Fibroblast of lung (primary cell): ENCODE results near the gene TVP23A. TPM values are rescaled to one million over a fixed set of nuclear protein-coding genes. Genes with fewer than 3 reads are reported as not detected.

Source experiments
- DNase-seq, 2 donors: peaks; one replicate each; pipeline versions ENCODE4 v3.0.0 to v3.0.0-alpha.2; 2010; ENCODE audit warnings: low read depth in 2 of 2
- H2AFZ ChIP-seq: 2 replicates; pipeline ENCODE4 v1.5.1; 2012; ENCODE audit warnings: low read length, control low read depth, inconsistent platforms
- H3K27ac ChIP-seq: 2 replicates; pipeline ENCODE4 v1.5.1; 2011; ENCODE audit warnings: low read length, control low read depth; ENCODE audit not compliant: insufficient read depth
- H3K27me3 ChIP-seq: 2 replicates; pipeline ENCODE4 v1.5.1; 2011; ENCODE audit warnings: mild to moderate bottlenecking, low read length; ENCODE audit not compliant: control insufficient read depth, insufficient read depth
- H3K36me3 ChIP-seq: 2 replicates; pipeline ENCODE4 v1.5.1; 2011; ENCODE audit warnings: low read length; ENCODE audit not compliant: control insufficient read depth, insufficient read depth
- H3K4me1 ChIP-seq: 2 replicates; pipeline ENCODE4 v1.5.1; 2011; ENCODE audit warnings: low read length; ENCODE audit not compliant: control insufficient read depth, insufficient read depth; ENCODE audit errors: extremely low read depth
- H3K4me2 ChIP-seq: 2 replicates; pipeline ENCODE4 v1.5.1; 2011; ENCODE audit warnings: low read length, control low read depth; ENCODE audit not compliant: insufficient read depth; ENCODE audit errors: extremely low read depth
- H3K4me3 ChIP-seq, 4 experiments: fragments of 200-600 bp in 1 of 4; sonication (generic) in 1 of 4; replicated peaks in 1 of 4; 2 replicates each; pipeline ENCODE4 v1.5.1; 2011 to 2016; ENCODE audit warnings: low read length in 4 of 4, low read depth in 3 of 4, mild to moderate bottlenecking in 3 of 4, control low read depth in 2 of 4, inconsistent platforms in 1 of 4, mixed read lengths in 1 of 4; ENCODE audit not compliant: insufficient read depth in 1 of 4; ENCODE audit errors: control extremely low read depth in 1 of 4
- H3K79me2 ChIP-seq: 2 replicates; pipeline ENCODE4 v1.5.1; 2012; ENCODE audit warnings: mild to moderate bottlenecking, low read length, inconsistent platforms; ENCODE audit not compliant: control insufficient read depth, insufficient read depth
- H3K9ac ChIP-seq: 2 replicates; pipeline ENCODE4 v1.5.1; 2011; ENCODE audit warnings: mild to moderate bottlenecking, low read length, control low read depth; ENCODE audit not compliant: insufficient read depth
- H3K9me3 ChIP-seq: 2 replicates; pipeline ENCODE4 v1.5.1; 2012; ENCODE audit warnings: low read depth, low read length; ENCODE audit not compliant: control insufficient read depth, insufficient read depth
- H4K20me1 ChIP-seq: 2 replicates; pipeline ENCODE4 v1.5.1; 2011; ENCODE audit warnings: low read length; ENCODE audit not compliant: control insufficient read depth, insufficient read depth; ENCODE audit errors: extremely low read depth
- CTCF ChIP-seq, 2 donors: IDR thresholded peaks in 1 of 2; conservative IDR thresholded peaks in 1 of 2; 1 replicate in 1 of 2; 2 replicates in 1 of 2; pipeline ENCODE4 v1.5.1; 2011 to 2012; ENCODE audit warnings: low read length in 2 of 2, control low read depth in 1 of 2, inconsistent platforms in 1 of 2, low read depth in 1 of 2, mild to moderate bottlenecking in 1 of 2
- EZH2 ChIP-seq: IDR thresholded peaks from 2 replicates; pipeline ENCODE4 v1.5.1; 2012; ENCODE audit warnings: low read length, control low read depth, mild to moderate bottlenecking; ENCODE audit errors: missing control alignments
- polyA plus RNA-seq, 2 donors: library from polyadenylated mRNA; depleted of rRNA in 1 of 2; stranded (reverse) in 1 of 2; unstranded in 1 of 2; fragments of >200 nt; gene quantifications; 2 replicates each; pipeline ENCODE4 v1.2.1, GENCODE V29; 2011 to 2012; ENCODE audit warnings: missing spikeins in 1 of 2
- total RNA-seq: library from RNA; depleted of rRNA; stranded (reverse); fragments of >200 nt; gene quantifications from 2 replicates; pipeline ENCODE4 v1.2.1, GENCODE V29; 2014

Gene TVP23A
- total and polyA plus RNA-seq, 2 donors (not counting 1 experiment from before 2014, with no cell fraction given) = under 0.01 TPM; not detected in 1

- H3K4me2 ChIP-seq = no peak overlapping the region
- no peaks in the 10 kb centered on the region for H3K79me2 ChIP-seq
- no peaks in the 10 kb centered on the region for H3K9me3 ChIP-seq
- TF ChIP-seq CTCF (conservative IDR thresholded peaks at IDR 0.05 in 1 of 2, IDR thresholded peaks at IDR 0.05 in 1 of 2; ENCODE audit: low read depth in 1 of 2, low read length in 2 of 2) (no peak), EZH2 (no peak)
- H3K4me1 ChIP-seq = no peaks in the 10 kb centered on the region
- no peaks in the 10 kb centered on the region for H3K27me3 ChIP-seq
- H3K9ac ChIP-seq = no peak overlapping the region
- no peak overlapping the region for H3K4me3 ChIP-seq
- H4K20me1 ChIP-seq = no peaks in the 10 kb centered on the region
- no peaks in the 10 kb centered on the region for H3K36me3 ChIP-seq
- H3K27ac ChIP-seq = no peak overlapping the region
- no peak for DNase-seq
- no peak overlapping the region for H2AFZ ChIP-seq
These were observed 34.4 kb upstream of the TVP23A start for GRCh38 chr16:10852948-10853347.

- no peak overlapping the region for H3K27ac ChIP-seq
- H3K9ac ChIP-seq = no peak overlapping the region
- H2AFZ ChIP-seq = no peak overlapping the region
- H3K9me3 ChIP-seq = no peaks in the 10 kb centered on the region
- H3K4me3 ChIP-seq = no peak overlapping the region
- H3K36me3 ChIP-seq = no peaks in the 10 kb centered on the region
- no peak overlapping the region for H3K4me2 ChIP-seq
- no peaks in the 10 kb centered on the region for H3K4me1 ChIP-seq
- TF ChIP-seq CTCF (conservative IDR thresholded peaks at IDR 0.05 in 1 of 2, IDR thresholded peaks at IDR 0.05 in 1 of 2; ENCODE audit: low read depth in 1 of 2, low read length in 2 of 2) (no peak), EZH2 (no peak)
- H3K27me3 ChIP-seq = no peaks in the 10 kb centered on the region
- H4K20me1 ChIP-seq = no peaks in the 10 kb centered on the region
- no peaks in the 10 kb centered on the region for H3K79me2 ChIP-seq
- DNase-seq = no peak
These were observed 33.7 kb upstream of the TVP23A start for GRCh38 chr16:10852286-10852685.

- no peak overlapping the region for H3K9ac ChIP-seq
- H3K27me3 ChIP-seq = peaks cover 4% of the 10 kb centered on the region
- TF ChIP-seq CTCF (conservative IDR thresholded peaks at IDR 0.05 in 1 of 2, IDR thresholded peaks at IDR 0.05 in 1 of 2; ENCODE audit: low read depth in 1 of 2, low read length in 2 of 2) (no peak), EZH2 (no peak)
- H2AFZ ChIP-seq = no peak overlapping the region
- H3K79me2 ChIP-seq = no peaks in the 10 kb centered on the region
- no peaks in the 10 kb centered on the region for H3K4me1 ChIP-seq
- H3K9me3 ChIP-seq = no peaks in the 10 kb centered on the region
- no peaks in the 10 kb centered on the region for H3K36me3 ChIP-seq
- H3K4me3 ChIP-seq = no peak overlapping the region
- no peak overlapping the region for H3K27ac ChIP-seq
- no peaks in the 10 kb centered on the region for H4K20me1 ChIP-seq
- H3K4me2 ChIP-seq = no peak overlapping the region
- no peak for DNase-seq
These were observed 32.9 kb upstream of the TVP23A start for GRCh38 chr16:10851512-10851911.
